ENCODE measurements around the gene RRAGA. TPM values are rescaled to one million over a fixed set of nuclear protein-coding genes. Genes with fewer than 3 reads are reported as not detected.

RRAGA gene, protein sequence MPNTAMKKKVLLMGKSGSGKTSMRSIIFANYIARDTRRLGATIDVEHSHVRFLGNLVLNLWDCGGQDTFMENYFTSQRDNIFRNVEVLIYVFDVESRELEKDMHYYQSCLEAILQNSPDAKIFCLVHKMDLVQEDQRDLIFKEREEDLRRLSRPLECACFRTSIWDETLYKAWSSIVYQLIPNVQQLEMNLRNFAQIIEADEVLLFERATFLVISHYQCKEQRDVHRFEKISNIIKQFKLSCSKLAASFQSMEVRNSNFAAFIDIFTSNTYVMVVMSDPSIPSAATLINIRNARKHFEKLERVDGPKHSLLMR
- total RNA-seq (2022; extraction: Qiagen RNA extraction): 102 to 134 TPM (median 130 TPM) in 5 replicates

DNA sequence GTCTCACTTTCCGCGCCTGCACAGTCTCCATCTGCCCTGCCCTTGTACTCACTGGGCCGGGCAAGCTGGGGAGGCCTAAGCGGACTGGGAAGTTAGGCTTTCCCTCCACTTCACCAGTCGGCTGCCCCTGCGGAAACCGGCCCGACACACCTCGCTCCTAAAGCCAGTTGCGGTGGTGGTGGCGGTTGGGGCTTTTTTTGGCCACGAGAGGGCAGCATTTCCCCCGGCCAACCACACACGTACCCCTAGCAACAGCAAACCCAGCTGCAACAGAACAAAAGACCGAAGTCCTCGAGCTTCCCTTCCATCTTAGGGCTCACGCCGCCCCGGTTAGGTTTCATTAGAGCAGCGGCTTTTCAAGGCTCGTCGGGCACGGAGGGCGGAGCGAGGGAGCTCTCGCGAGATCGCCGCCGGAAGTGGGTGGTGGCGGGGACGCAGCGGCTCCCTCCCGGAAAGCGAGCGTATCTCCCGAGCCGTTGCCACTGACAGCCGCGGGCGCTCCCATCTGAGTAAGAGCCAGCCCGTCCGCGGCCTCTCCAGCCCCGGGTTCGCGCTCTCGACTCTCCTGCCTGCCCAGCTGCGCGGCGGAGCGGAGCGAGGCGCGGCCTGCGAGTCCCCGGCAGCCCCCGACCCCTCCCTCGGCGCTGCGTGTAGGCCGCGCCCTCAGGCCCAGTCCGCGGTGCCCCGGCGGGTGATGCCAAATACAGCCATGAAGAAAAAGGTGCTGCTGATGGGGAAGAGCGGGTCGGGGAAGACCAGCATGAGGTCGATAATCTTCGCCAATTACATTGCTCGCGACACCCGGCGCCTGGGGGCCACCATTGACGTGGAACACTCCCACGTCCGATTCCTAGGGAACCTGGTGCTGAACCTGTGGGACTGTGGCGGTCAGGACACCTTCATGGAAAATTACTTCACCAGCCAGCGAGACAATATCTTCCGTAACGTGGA is at the start of gene RRAGA:
Gene RRAGA (plus strand): TSS at position 462 of the 951 bp plus-strand sequence. CDS start 233 bp downstream, at position 695.

DNA sequence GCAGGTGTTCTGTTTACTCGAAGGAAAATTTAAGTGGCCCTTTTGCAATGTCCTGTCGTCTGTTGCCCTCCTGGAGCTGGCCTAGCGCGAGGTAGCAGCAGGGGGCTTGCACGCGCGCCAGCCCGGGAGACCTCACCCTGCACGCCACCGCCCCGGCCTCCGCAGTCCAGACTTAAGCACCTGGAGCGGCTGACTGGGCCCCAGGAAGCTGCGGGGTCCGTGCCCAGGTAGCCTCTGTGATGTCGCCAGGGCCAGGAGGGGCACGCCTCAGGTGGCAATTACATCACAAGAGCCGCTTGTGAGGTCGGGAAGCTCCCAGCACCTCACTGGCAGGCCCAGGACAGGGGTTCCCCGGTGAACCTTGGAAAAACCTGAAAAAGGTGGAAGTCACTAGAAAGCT is 16.2 kb upstream of the RRAGA start, which contains the start of gene SAXO1:
Gene SAXO1 (minus strand): TSS at position 195 of the 400 bp plus-strand sequence. CDS start 301 bp downstream, outside the sequence.

Other genes starting within 250 kb of the RRAGA start
- gene SAXO1, start 16.2 kb upstream of the RRAGA start, total RNA-seq (2022; extraction: Qiagen RNA extraction): not detected in 5 replicates
- gene HAUS6, start 53.5 kb downstream of the RRAGA start, total RNA-seq (2022; extraction: Qiagen RNA extraction): 17.7 to 29.4 TPM (median 20.9 TPM) in 5 replicates
- 62.5 to 77.7 TPM (median 64.1 TPM) in 5 replicates for gene PLIN2, start 78.1 kb downstream of the RRAGA start, total RNA-seq (2022; extraction: Qiagen RNA extraction)
- gene DENND4C, start 181.3 kb downstream of the RRAGA start, total RNA-seq (2022; extraction: Qiagen RNA extraction): 13.2 to 20.5 TPM (median 15.5 TPM) in 5 replicates

Measured in A549 treated with AZD2906 at 1 μM for 4 hours (cell line).